ENCODE data around the gene AMFR.

Gene AMFR

GRCh38 chr16:56360117-56361008, 65.0 kb downstream of the AMFR start:
- no peak for DNase-seq

DNA sequence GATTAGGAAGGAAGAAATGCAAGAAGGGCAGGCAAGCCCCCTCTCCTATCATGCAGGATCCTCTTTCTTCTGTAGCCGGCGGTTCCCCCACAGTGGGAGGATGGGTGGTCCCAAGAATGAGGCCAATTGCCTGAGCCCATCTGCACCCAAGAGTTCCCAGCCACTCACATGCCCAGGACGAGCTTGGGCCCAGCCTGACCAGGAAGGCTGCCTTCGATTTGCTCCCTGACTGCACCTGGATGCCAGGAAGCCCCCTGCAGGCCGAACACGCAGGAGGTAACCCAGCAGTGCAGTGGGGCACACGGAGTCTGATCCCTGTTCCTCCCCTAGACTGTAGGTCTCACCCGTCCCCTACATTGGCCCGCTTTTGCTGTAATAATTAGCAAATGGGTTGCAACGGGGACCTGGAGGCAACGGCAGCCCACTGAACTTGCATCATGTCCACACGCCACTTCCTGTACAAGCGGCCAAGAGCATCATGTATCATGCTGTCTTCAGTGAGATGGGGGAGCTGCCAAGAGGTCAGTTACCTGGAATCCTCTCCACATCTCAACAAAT, 67.5 kb downstream of the AMFR start:
- no peak for DNase-seq

- no peak for DNase-seq
Measured at GRCh38 chr16:56357241-56357764, 68.0 kb downstream of the AMFR start.

DNA sequence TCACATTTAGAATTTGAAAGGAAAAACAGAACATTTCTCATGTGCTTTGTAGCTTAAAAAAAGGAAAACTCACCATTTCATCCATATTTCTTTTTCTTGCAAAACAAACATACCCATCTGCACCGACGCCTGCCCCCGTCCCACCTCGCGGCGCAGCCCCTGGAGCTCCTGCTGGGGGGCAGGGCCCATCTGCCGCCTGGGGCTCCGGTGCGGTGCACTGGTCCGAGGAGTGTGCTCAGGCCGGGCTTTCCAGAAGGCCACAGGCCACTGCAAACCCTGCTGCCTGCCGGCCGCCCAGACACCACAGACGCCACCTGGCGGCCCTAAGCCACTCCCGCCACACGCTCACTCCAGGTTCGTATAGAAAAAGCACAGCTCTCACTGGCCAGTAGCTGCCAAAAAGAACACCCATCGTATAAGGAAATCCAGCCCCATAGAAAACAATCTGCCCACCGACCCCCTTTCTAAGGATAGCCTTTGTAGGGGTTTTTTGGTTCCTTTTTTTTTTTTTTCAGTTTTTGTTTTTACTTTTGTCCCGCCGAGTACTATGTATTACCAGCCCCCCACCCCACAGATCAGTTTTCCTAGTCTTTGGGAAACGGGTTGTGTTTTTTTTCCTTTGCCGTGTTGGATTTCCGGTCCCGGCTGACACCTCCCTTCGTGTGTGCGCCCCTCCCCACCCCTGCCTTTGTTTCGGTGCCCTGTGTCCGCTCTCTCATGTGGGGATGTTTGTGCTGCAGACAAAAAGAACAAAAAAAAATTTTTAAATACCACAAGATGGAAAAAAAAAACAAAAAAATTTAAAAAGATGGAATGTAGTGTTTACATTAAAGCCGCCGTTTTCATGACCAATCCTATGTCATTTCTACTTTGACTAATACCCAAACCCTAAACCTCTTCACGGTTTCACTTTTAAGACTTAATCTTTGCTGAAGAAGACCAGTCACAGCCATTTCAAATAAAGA, 68.8 kb downstream of the AMFR start:
- DNase-seq = peak; percentile 19 to 40 (median 28)

- no peak for DNase-seq
Measured at GRCh38 chr16:56355786-56356275, 69.5 kb downstream of the AMFR start.

GRCh38 chr16:56355221-56355620, 70.1 kb downstream of the AMFR start:
- no peak for DNase-seq

DNA sequence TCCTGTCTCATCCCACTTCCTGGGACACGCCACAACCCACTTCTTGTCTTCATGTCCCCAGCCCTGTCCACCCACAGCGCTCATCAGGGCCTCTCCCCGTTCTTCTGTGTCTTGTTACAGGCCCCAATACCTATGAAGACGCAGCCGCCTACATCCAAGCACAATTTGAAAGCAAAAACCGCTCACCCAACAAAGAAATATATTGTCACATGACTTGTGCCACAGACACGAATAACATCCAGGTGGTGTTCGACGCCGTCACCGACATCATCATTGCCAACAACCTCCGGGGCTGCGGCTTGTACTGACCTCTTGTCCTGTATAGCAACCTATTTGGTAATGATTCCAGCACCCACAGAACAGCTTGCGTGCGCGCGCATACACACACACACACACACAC, 70.6 kb downstream of the AMFR start:
- no peak for DNase-seq

GRCh38 chr16:56354016-56354415, 71.3 kb downstream of the AMFR start:
- no peak for DNase-seq

GRCh38 chr16:56353054-56353921, 72.1 kb downstream of the AMFR start:
- DNase-seq = no peak

DNA sequence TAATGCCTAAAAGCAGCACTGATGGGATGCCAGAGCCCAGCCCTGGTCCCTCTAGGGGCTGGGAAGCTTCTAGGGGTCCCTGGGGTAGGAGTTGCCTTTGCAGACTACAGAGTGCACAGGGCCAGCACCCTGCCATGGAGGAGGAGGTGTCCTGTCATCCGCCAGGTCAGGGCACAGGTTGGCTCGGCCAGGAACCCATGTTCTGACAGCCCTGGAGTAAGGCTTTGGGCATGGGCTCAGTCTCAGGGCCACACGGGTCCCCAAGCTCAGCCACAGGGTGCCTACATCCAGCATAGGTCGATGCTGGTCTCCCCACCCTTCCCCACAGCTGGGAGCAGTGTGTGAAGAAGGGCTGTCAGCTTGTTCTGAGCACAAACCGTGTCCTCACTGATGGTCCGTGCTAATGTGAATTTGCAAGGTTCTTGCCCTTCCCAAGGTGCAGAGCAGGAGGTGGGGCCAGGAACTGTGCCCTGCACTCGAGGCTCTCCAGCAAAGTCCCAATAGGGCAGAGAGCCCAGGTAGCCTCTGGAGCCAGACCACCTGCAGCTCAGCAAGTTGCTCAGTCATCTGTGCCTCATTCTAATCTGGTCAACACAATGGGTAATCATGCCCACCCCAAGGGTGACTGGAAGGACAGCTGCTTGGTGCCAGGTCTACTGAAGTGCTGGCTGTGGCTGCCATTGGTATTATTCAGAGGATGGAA, 72.8 kb downstream of the AMFR start:
- no peak for DNase-seq

DNA sequence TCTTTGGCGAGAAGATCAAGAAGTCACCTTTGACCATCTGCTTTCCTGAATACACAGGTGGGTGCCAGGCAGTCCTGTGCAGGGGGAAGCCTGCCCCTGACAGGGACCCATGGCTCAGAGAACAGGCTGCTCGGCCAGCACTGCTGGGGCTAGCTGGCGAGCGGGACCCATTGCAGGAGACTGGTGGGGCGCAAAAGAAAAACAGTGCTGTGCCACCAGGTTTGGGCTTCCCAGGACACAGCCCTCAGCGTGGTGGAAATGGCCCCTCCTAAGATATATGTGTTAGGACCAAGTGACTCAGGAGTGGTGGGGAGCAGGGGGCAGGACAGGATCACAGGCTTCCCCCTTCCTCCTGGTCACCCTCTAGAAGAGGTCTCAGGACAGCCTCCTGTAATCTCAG, 73.9 kb downstream of the AMFR start:
- no peak for DNase-seq

DNA sequence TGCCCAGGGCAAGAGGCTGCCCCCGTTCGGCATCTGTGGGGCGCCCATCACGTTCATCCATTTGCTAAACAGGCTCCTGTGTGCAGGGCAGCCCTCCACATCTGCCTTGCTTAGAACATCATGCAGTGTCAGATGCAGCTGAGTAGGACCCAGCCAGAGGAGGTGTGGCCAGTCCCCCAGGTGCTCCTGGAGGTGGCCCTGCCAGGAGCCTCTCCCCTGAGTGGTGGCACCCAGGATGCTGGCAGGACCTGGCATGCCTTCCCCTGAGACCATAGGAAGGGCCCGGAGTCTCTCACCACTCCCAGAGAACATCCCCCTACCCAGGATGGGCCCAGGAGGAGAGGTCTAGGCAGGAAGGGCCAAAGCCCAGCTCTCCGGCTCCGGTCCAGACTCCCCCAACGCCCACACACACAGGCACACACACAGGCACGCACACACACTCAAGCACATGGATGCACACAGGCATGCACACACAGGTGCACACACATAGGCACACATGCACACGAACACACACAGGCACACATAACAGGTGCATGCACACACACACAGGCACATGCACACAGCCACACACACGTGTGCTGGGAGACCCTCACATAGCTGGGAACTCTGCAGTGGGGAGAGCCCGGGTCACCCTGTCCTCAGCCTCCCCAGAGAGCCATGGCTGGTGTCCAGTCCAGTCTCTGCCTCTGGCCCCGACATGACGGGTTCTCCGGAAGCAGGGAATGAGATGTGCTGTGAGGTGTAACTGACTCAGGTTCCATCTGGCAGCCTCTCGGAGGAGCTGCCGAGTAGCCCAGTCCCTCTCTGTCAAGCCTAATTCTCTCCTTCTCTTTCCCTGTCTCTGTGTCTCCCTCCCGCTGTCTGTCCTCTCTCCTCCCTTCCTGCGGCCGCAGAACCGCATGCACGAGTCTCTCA, 74.6 kb downstream of the AMFR start:
- no peak for DNase-seq

DNA sequence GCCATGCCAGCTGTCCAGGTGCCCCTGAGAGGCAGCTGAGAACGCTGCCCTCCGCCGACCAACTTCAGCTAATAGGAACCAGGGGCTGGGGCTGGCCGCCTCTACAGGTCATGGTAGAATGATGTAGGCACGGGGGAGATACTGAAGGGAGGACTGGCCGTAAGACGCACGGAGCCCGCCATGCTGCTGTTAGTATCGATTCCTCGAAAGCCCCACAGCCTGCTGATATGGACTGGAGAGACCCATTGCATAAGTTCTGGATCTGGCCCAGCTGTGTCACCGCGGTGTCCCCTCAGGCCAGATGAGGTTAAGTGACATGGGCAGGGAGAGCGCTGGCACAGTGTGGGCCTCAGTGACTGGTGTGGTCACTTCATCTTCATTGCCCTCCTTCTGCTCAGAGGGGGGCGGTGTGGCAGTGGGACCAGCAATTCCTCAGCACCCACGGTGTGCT, 75.6 kb downstream of the AMFR start:
- no peak for DNase-seq

DNA sequence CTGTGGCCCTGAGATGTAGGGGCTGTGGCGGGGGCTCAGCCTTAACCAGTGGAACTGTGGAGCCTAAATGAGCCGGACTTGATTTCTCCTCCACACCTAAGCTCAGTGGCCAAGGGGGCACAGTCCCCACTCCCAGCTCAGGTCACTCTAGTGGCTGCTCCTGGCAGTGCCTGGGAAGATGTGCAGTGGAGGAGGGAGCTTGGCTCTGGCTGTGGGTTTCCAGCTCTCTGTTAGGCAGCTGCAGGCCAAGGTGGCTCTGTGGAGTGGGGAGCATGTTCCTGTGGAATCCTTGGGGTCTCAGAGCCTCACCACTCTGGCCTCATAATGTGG, 76.3 kb downstream of the AMFR start:
- no peak for DNase-seq

DNA sequence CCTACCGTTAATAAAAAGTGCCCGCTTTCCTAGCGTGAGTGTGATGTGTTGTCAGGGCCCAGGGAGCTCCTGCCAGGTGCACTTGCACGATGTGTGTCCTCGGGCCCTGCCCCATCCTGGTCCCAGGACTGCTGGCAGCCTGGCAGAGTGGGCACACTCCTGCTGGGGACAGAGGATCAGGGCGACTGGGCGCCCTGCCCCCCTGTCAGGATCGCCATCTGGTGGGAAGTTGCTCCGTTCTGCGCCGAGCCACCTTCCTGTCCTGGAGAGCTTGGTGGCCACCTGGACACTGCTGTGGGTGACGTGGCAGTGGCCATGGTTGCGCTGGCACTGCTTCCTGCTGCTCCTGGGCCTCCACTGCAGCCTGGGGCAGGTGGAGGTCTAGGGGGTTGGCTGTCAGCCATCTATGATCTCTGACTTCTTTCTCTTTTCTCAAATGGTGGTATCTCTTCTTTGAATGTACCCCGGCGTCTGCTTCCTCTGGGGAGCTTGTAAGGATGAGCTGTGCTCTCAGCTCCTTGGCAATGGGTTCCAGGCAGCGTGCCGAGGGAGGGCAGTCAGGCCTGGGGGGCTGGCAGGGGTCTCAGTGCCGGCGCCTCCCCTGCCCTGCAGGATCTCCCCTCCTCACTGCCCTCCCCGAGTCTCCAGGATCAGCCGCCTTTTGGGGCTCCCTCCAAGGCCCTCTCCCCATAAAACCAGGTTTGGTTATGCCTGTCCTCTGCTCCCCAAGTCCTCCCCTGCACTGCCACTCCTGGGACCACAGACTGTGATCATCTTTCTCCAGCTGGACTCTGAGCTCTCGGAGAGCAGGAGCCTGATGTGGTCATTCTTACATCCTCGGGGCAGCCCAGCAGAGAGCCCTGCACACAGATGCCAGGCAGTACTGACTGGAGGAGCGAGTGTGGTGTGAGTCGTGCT, 76.9 kb downstream of the AMFR start:
- DNase-seq = no peak

GRCh38 chr16:56347670-56348069, 77.7 kb downstream of the AMFR start:
- no peak for DNase-seq

DNA sequence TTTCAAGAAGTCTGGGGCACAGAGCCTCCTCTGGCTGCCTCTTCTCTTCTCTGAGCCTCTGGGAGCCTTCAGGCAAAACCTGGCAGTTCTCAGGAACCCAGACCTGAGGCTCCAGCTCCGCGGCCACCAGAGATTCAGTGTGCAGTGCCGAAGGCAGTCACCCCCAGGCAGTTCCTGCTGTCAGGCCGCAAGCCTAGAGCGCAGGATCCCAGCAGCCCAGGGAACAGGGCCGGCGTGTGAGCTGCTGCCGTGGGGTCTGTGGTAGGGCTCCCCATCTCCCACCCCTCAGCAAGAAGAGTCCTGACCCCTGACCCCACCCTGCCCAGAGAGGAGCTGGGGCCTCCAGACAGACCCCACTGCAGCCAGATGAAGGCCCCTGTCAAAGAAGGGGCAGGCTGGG, 78.2 kb downstream of the AMFR start:
- no peak for DNase-seq

GRCh38 chr16:56346131-56346890, 79.0 kb downstream of the AMFR start:
- no peak for DNase-seq
